Neuronal stem cell (in vitro differentiated cells): ENCODE measurements around the gene HS3ST4.

Source experiments
- DNase-seq: peaks from one replicate; pipeline ENCODE4 v3.0.0-alpha.2; 2013; ENCODE audit warnings: low spot score
- H2AFZ ChIP-seq: one replicate; pipeline ENCODE4 v1.6.1; 2013; ENCODE audit warnings: mild to moderate bottlenecking, low read length, inconsistent platforms
- H2AK5ac ChIP-seq: 2 replicates; pipeline ENCODE4 v1.6.1; 2013; ENCODE audit warnings: low read depth, mild to moderate bottlenecking, inconsistent platforms, low read length, moderate library complexity, mixed read lengths
- H2BK120ac ChIP-seq: 2 replicates; pipeline ENCODE4 v1.6.1; 2013; ENCODE audit warnings: low read depth, mild to moderate bottlenecking, inconsistent platforms, low read length, moderate library complexity, mixed read lengths
- H2BK12ac ChIP-seq: one replicate; pipeline ENCODE4 v1.6.1; 2013; ENCODE audit warnings: low read length, inconsistent platforms
- H2BK15ac ChIP-seq: 2 replicates; pipeline ENCODE4 v1.6.1; 2013; ENCODE audit warnings: mild to moderate bottlenecking, low read length, inconsistent platforms, mixed read lengths
- H2BK5ac ChIP-seq: one replicate; pipeline ENCODE4 v1.6.1; 2013; ENCODE audit warnings: inconsistent platforms, mild to moderate bottlenecking, low read length, moderate library complexity
- H3K14ac ChIP-seq: one replicate; pipeline ENCODE4 v1.6.1; 2013; ENCODE audit warnings: low read length, inconsistent platforms
- H3K18ac ChIP-seq: 2 replicates; pipeline ENCODE4 v1.6.1; 2013; ENCODE audit warnings: low read length, inconsistent platforms
- H3K23ac ChIP-seq: 2 replicates; pipeline ENCODE4 v1.6.1; 2013; ENCODE audit warnings: low read depth, mild to moderate bottlenecking, mixed read lengths, low read length, inconsistent platforms; ENCODE audit not compliant: poor library complexity
- H3K27ac ChIP-seq: replicated peaks from 3 replicates; pipeline ENCODE4 v1.5.1; 2013; ENCODE audit warnings: low read length, inconsistent platforms
- H3K27me3 ChIP-seq, 3 experiments: 2 replicates each; pipeline ENCODE4 v1.6.1; 2013; ENCODE audit warnings: low read length in 3 of 3, mild to moderate bottlenecking in 2 of 3, inconsistent platforms in 1 of 3, low read depth in 1 of 3, mixed read lengths in 1 of 3, moderate library complexity in 1 of 3; ENCODE audit not compliant: control insufficient read depth in 3 of 3, insufficient read depth in 3 of 3
- H3K36me3 ChIP-seq, 2 donors: replicated peaks in 1 of 2; 2 replicates each; pipeline ENCODE4 v1.6.1; 2013; ENCODE audit warnings: low read length in 2 of 2; ENCODE audit not compliant: control insufficient read depth in 2 of 2, insufficient read depth in 2 of 2
- H3K4ac ChIP-seq: 2 replicates; pipeline ENCODE4 v1.6.1; 2013; ENCODE audit warnings: inconsistent platforms, mild to moderate bottlenecking, low read length, moderate library complexity
- H3K4me1 ChIP-seq, 2 donors: 1 replicate in 1 of 2; 2 replicates in 1 of 2; pipeline ENCODE4 v1.6.1; 2013; ENCODE audit warnings: low read length in 2 of 2, low read depth in 1 of 2; ENCODE audit not compliant: control insufficient read depth in 2 of 2, insufficient read depth in 1 of 2
- H3K4me2 ChIP-seq: one replicate; pipeline ENCODE4 v1.6.1; 2013; ENCODE audit warnings: mild to moderate bottlenecking, low read length, inconsistent platforms; ENCODE audit not compliant: insufficient read depth, poor library complexity, severe bottlenecking
- H3K4me3 ChIP-seq, 2 donors: 2 replicates each; pipeline ENCODE4 v1.5.1; 2013; ENCODE audit warnings: low read length in 2 of 2, mild to moderate bottlenecking in 2 of 2, inconsistent platforms in 1 of 2, moderate library complexity in 1 of 2
- H3K79me1 ChIP-seq: one replicate; pipeline ENCODE4 v1.6.1; 2013; ENCODE audit warnings: low read depth, mild to moderate bottlenecking, inconsistent platforms, low read length, moderate library complexity
- H3K9ac ChIP-seq: one replicate; pipeline ENCODE4 v1.6.1; 2013; ENCODE audit warnings: mild to moderate bottlenecking, low read depth, low read length, inconsistent platforms; ENCODE audit not compliant: poor library complexity
- H3K9me3 ChIP-seq, 2 donors: replicated peaks in 1 of 2; 2 replicates each; pipeline versions ENCODE3 to v1.6.1; 2013; ENCODE audit warnings: low read length in 2 of 2, mild to moderate bottlenecking in 2 of 2, inconsistent platforms in 1 of 2, low read depth in 1 of 2, mixed read lengths in 1 of 2, moderate library complexity in 1 of 2; ENCODE audit not compliant: control insufficient read depth in 2 of 2, insufficient read depth in 1 of 2
- H4K8ac ChIP-seq: one replicate; pipeline ENCODE4 v1.6.1; 2013; ENCODE audit warnings: low read depth, mild to moderate bottlenecking, inconsistent platforms, low read length, moderate library complexity
- H4K91ac ChIP-seq: one replicate; pipeline ENCODE4 v1.6.1; 2013; ENCODE audit warnings: low read length, low read depth, mild to moderate bottlenecking, inconsistent platforms; ENCODE audit not compliant: poor library complexity
- WGBS, 2 donors: extraction: QIAGEN DNeasy Blood & Tissue Kit; methylation state at CpG; one replicate each; pipeline ENCODE4 v1.1.7; 2013; ENCODE audit warnings: missing lambda C conversion rate in 2 of 2, mixed read lengths in 1 of 2; ENCODE audit not compliant: insufficient read length in 2 of 2, insufficient replicate concordance in 1 of 2; ENCODE audit errors: extremely low coverage in 2 of 2; 5-methylcytosine and 5-hydroxymethylcytosine counted together

The HS3ST4 gene

DNA sequence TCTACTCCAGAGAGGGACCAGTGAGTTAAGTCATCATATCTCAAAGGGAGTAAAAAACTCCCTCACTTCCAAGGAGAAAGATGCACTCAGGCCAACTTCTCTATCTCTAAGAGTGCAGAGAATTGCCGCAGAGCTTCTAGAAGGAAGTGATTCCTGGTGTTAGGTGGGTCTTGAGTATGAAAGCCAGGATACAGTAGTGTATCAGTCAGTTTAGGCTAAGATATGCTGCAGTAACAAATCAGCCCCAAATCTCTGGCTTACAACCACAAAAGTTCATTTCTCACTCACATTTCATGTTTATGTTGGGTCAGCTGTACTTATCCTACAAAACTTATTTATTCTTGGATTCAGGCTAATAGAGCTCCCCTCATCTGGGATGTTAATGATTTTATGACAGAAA lies 106.3 kb downstream of the HS3ST4 start:
- Histone ChIP-seq H3K23ac (no peak overlapping the region), H3K4me3 (no peak overlapping the region), H3K36me3 (no peaks in the 10 kb centered on the region), H3K4me2 (no peak overlapping the region), H2BK5ac (no peak overlapping the region), H2AFZ (no peak overlapping the region), H3K14ac (no peak overlapping the region), H3K9me3 (no peaks in the 10 kb centered on the region), H4K8ac (no peak overlapping the region), H2BK15ac (no peak overlapping the region), H2BK120ac (no peak overlapping the region), H4K91ac (no peak overlapping the region), H3K4ac (no peak overlapping the region), H2AK5ac (no peak overlapping the region), H3K79me1 (no peaks in the 10 kb centered on the region), H3K4me1 (peaks cover 0 to 1% of the 10 kb centered on the region in 2 donors), H3K9ac (no peak overlapping the region), H3K18ac (no peak overlapping the region), H3K27ac (no peak overlapping the region), H2BK12ac (no peak overlapping the region), H3K27me3 (no peaks in the 10 kb centered on the region)
- WGBS, 2 donors: no CpG with 5 or more reads among the region's 1 CpG
- no peak for DNase-seq

DNA sequence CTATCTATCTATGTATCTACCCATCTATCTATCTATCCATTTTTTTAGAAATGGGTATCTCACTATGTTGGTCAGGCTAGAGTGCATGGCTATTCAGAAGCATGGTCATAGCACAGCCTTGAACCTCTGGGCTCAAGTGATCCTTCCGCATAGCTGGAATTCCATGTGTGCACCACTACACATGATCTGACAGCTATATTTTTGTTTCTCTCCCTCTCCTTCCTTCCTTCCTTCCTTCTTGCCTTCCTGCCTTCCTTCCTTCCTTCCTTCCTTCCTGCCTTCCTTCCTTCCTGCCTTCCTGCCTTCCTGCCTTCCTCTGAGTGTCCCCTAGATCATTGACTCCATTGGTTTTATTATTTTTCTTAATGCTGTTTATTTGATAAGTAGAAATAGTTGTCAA lies 108.1 kb downstream of the HS3ST4 start:
- Histone ChIP-seq H3K14ac (no peak overlapping the region), H3K79me1 (no peaks in the 10 kb centered on the region), H4K91ac (no peak overlapping the region), H3K36me3 (no peaks in the 10 kb centered on the region), H2BK120ac (no peak overlapping the region), H3K9me3 (no peaks in the 10 kb centered on the region), H3K4me3 (no peak overlapping the region), H2BK5ac (no peak overlapping the region), H3K27me3 (no peaks in the 10 kb centered on the region), H3K23ac (no peak overlapping the region), H3K18ac (no peak overlapping the region), H2BK12ac (no peak overlapping the region), H3K27ac (no peak overlapping the region), H4K8ac (no peak overlapping the region), H2BK15ac (no peak overlapping the region), H2AK5ac (no peak overlapping the region), H2AFZ (no peak overlapping the region), H3K9ac (no peak overlapping the region), H3K4ac (no peak overlapping the region), H3K4me2 (no peak overlapping the region), H3K4me1 (peaks cover 0 to 1% of the 10 kb centered on the region in 2 donors)
- no CpG with 5 or more reads among the region's 1 CpG for whole genome bisulfite sequencing, 2 donors
- no peak for DNase-seq

DNA sequence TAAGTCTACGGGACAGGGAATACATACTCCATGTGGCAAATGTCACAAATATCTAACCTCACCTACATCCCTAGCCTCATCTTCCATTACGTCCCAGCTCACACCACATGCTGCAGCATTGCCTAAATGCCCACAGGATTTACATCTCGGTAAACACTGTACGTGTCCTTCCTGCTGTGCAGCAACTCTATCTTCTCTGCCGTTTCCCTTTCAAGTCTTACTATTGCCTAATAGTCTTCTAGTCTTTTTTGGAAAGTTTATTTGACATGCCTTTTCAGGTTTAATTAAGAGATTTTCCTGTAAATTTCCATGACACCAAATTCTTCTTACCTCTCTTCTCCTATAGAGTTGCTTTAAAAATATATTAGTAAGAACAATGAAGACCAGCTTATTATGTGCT lies 120.5 kb downstream of the HS3ST4 start:
- Histone ChIP-seq H4K91ac (no peak overlapping the region), H2BK12ac (no peak overlapping the region), H3K4me1 (no peaks in the 10 kb centered on the region), H2BK120ac (no peak overlapping the region), H3K27ac (no peak overlapping the region), H3K4me3 (no peak overlapping the region), H3K4ac (no peak overlapping the region), H3K36me3 (no peaks in the 10 kb centered on the region), H3K9ac (no peak overlapping the region), H3K14ac (no peak overlapping the region), H3K4me2 (no peak overlapping the region), H2AK5ac (no peak overlapping the region), H2AFZ (no peak overlapping the region), H3K9me3 (no peaks in the 10 kb centered on the region), H3K79me1 (no peaks in the 10 kb centered on the region), H3K18ac (no peak overlapping the region), H4K8ac (no peak overlapping the region), H2BK15ac (no peak overlapping the region), H3K27me3 (no peaks in the 10 kb centered on the region), H2BK5ac (no peak overlapping the region), H3K23ac (no peak overlapping the region)
- DNase-seq: no peak
- WGBS, 2 donors: no CpG with 5 or more reads among the region's 5 CpGs

DNA sequence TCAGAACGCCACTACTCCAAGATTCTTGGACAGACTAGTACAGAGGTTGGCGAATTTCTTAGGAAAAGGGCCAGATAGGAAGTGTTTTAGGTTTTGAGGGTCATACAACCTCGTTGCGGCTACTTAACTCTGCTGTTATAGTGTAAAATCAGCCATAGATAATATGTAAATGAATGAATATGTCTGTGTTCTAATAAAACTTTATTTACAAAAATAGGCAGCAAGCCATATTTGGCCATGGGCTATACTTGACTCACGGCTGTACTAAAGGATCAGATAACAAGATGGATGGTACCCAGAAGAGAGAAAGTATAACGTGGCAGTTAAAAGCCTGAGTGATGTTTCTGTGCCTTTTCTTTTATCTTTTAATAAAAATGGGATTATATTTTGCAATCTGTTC lies 125.5 kb downstream of the HS3ST4 start:
- H3K27me3 ChIP-seq: no peaks in the 10 kb centered on the region
- H3K36me3 ChIP-seq: no peaks in the 10 kb centered on the region
- WGBS, 2 donors: no CpG with 5 or more reads among the region's 6 CpGs
- H3K9ac ChIP-seq: no peak overlapping the region
- no peak overlapping the region for H3K23ac ChIP-seq
- no peak overlapping the region for H2BK5ac ChIP-seq
- H3K9me3 ChIP-seq: no peaks in the 10 kb centered on the region
- H2BK12ac ChIP-seq: no peak overlapping the region
- H4K91ac ChIP-seq: no peak overlapping the region
- no peak overlapping the region for H3K4me2 ChIP-seq
- H2AFZ ChIP-seq: no peak overlapping the region
- H3K14ac ChIP-seq: no peak overlapping the region
- no peaks in the 10 kb centered on the region for H3K4me1 ChIP-seq
- H2BK15ac ChIP-seq: no peak overlapping the region
- DNase-seq: no peak
- H3K27ac ChIP-seq: no peak overlapping the region
- no peak overlapping the region for H2AK5ac ChIP-seq
- H3K4ac ChIP-seq: no peak overlapping the region
- H3K4me3 ChIP-seq: no peak overlapping the region
- H3K18ac ChIP-seq: no peak overlapping the region
- no peak overlapping the region for H4K8ac ChIP-seq
- no peak overlapping the region for H2BK120ac ChIP-seq
- no peaks in the 10 kb centered on the region for H3K79me1 ChIP-seq
